ENCODE data around the gene PPP2R2B. TPM values are rescaled to one million over a fixed set of nuclear protein-coding genes. Genes with fewer than 3 reads are reported as not detected.

PPP2R2B gene
- total RNA-seq, 2 experiments from 2014 or later, result 1.0 to 1.1 TPM

DNA sequence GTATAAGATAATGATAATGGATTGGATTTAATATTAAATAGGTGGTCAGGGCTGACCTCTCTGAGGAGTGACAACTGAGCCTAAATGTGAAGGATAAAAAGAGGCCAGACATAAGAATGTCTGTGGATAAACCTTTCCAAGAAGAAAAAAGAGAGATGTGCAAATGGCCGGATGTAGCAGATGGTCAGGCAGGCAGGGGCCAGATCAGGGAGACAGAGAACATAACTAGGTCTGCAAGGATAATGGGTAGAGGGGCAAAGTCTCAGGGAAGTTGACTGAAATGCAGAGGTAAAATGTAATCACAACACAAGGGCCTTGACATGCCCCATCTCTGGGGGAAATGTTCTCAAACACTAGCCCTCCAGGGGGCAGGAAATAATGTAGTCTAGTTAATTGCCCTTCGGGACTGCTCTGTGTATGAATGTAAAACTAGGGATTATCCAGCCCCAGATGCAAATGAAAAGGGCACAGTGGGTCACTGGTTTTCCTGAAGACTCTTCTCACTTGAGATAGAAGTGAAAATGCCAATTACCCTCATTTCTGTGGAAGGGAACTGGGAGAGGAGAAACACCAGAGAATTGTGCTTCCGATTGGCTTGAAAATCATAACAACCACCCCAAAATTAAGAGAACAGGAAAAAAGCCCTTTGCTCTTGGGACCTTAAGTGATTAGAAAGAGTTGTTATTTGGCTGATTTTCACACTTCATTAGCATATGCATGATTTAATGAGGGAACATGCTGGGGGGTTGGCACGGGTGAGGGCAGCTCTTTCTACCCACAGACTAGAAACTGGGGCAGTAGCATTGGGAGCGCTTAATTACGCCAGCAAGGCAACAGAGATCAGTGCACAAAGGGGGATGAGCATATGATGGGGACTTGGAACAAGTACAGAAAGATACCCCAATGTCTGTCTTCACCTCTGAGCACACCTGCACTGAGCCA, 88.6 kb downstream of the PPP2R2B start:
- no peak overlapping the region for H3K27ac Mint-ChIP-seq
- peaks cover 7% of the 10 kb centered on the region for H3K4me1 Mint-ChIP-seq (ENCODE audit: low read depth)
- H3K36me3 Mint-ChIP-seq, result no peaks in the 10 kb centered on the region
- ChIA-PET POLR2A (no interaction called here), CTCF (no interaction called here)
- intact Hi-C loops (cut with micrococcal nuclease), result no loop called here
- no peaks in the 10 kb centered on the region for H3K9me3 Mint-ChIP-seq
- H3K4me3 Mint-ChIP-seq, result no peak overlapping the region
- H3K27me3 Mint-ChIP-seq, result no peaks in the 10 kb centered on the region
- no peak for DNase-seq

DNA sequence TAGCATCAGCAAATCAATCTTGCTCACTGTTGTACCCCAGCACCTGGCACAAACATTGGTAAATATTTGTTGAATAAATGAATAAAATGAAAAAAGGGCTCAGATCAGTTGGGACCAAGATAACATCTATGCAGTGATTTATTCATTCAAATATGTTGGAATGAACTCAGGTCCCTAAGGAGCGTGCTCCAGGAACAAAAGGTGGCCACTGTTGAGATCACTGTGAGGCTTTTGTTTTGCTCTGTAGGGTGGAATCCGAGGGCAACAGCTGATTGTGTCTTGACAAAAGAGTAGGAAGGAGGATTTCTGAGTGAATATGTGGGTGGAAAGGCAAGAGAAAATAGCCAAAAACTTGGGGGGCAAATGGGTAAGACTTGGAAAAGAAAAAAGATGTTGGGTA, 89.7 kb downstream of the PPP2R2B start:
- Mint-ChIP-seq H3K36me3 (no peaks in the 10 kb centered on the region), H3K27me3 (no peaks in the 10 kb centered on the region), H3K9me3 (no peaks in the 10 kb centered on the region), H3K4me1 (ENCODE audit: low read depth) (peaks cover under 1% of the 10 kb centered on the region), H3K4me3 (no peak overlapping the region), H3K27ac (no peak overlapping the region)
- intact Hi-C loops (cut with micrococcal nuclease), result no loop called here
- ChIA-PET CTCF (no interaction called here), POLR2A (no interaction called here)
- DNase-seq, result no peak

DNA sequence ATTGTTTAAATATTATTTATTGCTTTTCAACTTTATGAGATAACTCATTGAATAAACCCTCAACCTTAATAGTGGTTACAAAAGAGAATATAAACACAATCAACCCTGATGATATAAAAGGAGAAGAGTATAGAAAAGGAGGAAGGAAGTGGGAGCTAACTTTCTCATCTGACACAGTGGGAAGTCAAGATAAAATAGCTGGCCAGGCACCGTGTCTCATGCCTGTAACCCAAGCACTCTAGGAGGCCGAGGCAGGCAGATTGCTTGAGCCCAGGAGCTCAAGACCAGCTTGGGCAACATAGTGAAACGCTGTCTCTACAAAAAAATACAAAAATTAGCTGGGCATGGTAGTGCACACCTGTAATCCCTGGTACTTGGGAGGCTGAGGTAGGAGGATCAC, 93.5 kb downstream of the PPP2R2B start:
- no peak for DNase-seq
- no peak overlapping the region for H3K4me3 Mint-ChIP-seq
- no peaks in the 10 kb centered on the region for H3K27me3 Mint-ChIP-seq
- intact Hi-C loops (cut with micrococcal nuclease), result no loop called here
- CTCF ChIA-PET, result no interaction called here
- H3K9me3 Mint-ChIP-seq, result no peaks in the 10 kb centered on the region
- no peak overlapping the region for H3K27ac Mint-ChIP-seq
- POLR2A ChIA-PET, result no interaction called here
- no peaks in the 10 kb centered on the region for H3K4me1 Mint-ChIP-seq (ENCODE audit: low read depth)
- H3K36me3 Mint-ChIP-seq, result no peaks in the 10 kb centered on the region

DNA sequence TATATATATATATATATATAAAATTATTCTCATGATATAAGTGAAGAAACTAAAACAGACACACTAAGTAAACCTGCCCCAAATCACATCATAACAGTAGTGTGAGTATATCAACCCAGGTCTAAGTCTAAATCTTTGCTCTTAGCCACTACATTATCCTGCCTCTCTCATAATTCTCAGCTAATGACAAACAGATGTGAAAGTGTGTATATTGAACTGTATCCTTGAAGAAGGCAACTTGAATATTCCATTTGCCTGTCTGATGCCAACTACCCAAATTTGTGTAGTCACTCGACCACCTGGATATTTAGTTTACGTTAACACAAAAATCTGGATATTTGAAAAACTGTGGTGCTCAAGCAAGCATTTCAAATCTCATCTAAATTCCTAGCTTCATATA, 97.4 kb downstream of the PPP2R2B start:
- Mint-ChIP-seq H3K4me1 (ENCODE audit: low read depth) (no peaks in the 10 kb centered on the region), H3K36me3 (no peaks in the 10 kb centered on the region), H3K9me3 (no peaks in the 10 kb centered on the region), H3K4me3 (no peak overlapping the region), H3K27me3 (no peaks in the 10 kb centered on the region), H3K27ac (no peak overlapping the region)
- CTCF ChIA-PET, result no interaction called here
- DNase-seq, result no peak
- POLR2A ChIA-PET, result no interaction called here
- intact Hi-C loops (cut with micrococcal nuclease), result no loop called here

DNA sequence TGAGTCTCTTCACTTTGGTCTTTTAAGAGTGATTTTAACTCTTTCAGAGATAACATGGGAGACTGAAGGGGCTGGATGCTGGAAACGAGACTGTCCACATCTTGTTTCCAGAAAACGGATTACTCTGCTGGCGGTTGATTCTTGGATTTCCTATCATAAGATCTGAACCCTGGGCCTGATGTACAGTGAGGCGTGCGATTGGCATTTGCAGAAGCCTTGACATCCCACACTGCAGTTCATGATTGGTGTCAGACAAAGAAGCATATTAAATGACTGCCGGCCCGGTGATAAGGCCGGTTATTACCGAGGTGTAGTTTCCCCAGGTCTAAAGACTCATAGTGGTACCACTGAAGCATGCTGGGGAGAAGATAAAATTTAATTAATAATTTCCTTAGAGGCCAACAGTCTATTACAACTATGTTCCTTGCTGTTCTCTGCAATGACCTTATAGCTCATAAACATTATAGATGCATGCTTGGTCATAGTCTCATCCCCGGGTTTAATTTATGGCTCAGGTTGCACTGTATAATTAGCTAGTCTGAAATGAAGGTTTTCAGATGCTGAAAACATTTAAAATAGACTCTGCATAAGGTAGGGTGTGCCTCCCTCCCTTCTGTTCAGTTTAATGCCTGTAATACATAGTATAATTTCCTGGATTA, 99.2 kb downstream of the PPP2R2B start:
- H3K36me3 Mint-ChIP-seq, result no peaks in the 10 kb centered on the region
- no peak overlapping the region for H3K4me3 Mint-ChIP-seq
- H3K27me3 Mint-ChIP-seq, result no peaks in the 10 kb centered on the region
- intact Hi-C loops (cut with micrococcal nuclease), result no loop called here
- H3K27ac Mint-ChIP-seq, result no peak overlapping the region
- ChIA-PET POLR2A (no interaction called here), CTCF (no interaction called here)
- DNase-seq, result no peak
- H3K4me1 Mint-ChIP-seq (ENCODE audit: low read depth), result no peaks in the 10 kb centered on the region
- peaks cover 3% of the 10 kb centered on the region for H3K9me3 Mint-ChIP-seq

DNA sequence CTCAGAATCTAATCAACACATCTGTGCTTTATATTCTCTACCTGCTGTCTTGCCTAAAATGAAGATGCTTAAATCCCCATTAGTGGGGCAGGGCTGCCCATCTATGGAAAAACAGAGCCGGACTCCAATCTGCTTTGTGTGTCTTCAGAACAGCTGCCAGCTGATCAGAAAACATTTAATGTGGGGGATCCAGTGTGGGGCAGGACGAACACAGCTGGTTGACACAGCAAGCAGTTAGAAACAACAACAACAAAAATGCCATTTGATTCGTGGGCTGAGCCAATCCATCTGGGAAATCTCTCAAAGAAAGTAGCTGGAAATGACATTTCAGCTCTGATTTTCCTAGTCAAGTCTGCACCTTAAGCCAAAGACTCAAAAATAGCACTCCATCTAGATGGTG, 99.8 kb downstream of the PPP2R2B start:
- intact Hi-C loops (cut with micrococcal nuclease), result no loop called here
- Mint-ChIP-seq H3K27ac (no peak overlapping the region), H3K27me3 (no peaks in the 10 kb centered on the region), H3K36me3 (no peaks in the 10 kb centered on the region), H3K4me3 (no peak overlapping the region), H3K9me3 (peaks cover 5% of the 10 kb centered on the region), H3K4me1 (ENCODE audit: low read depth) (no peaks in the 10 kb centered on the region)
- DNase-seq, result no peak
- ChIA-PET POLR2A (no interaction called here), CTCF (no interaction called here)

DNA sequence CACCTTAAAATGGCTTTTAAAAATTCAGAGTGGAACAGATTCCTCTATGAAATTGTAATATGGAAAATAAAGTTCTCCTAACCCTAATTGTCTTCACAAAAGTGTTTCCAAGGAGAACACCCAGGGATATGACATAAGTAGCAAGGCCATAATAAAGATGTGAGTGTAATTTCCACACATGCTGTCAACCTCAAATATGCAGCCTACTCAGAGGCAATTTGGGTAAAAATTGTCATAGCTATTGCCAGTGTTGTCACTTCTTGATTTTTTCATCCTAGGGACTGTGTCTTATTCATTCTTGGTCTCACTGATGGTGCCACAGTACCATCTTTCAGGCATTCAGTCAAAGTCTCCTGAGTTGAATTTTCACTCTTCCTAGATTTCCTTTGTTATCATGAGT, 100.3 kb downstream of the PPP2R2B start:
- Mint-ChIP-seq H3K27me3 (no peaks in the 10 kb centered on the region), H3K9me3 (peaks cover 5% of the 10 kb centered on the region), H3K36me3 (no peaks in the 10 kb centered on the region), H3K4me1 (ENCODE audit: low read depth) (no peaks in the 10 kb centered on the region), H3K4me3 (no peak overlapping the region), H3K27ac (no peak overlapping the region)
- POLR2A ChIA-PET, result no interaction called here
- intact Hi-C loops (cut with micrococcal nuclease), result no loop called here
- CTCF ChIA-PET, result no interaction called here
- DNase-seq, result no peak

DNA sequence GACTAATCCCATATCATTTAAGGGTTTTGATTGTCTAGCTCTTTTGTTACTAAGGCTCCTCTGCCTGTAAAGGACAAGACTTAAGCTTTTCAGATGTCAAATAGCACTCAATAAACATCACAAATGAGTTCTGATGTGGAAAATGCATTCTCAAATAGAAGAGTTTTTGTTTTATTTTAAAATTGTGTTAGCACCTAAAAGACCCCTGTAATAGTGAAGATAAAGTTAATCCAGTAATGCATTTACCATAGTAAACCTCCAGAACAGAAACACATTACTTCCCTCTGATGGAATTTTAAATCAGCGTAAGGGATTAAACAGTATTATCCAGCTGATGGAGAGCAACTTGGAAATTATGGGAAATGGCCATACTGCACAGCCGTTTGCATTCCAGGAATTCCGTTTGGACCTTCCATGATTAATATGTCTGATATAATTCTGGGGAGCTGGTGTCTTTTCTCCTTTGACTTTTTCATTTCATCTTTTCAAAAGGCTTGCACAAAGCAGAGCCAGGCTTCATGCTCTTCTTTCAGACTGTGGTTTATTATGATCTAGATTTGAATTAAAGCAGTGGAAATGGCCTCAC, 105.6 kb downstream of the PPP2R2B start:
- Mint-ChIP-seq H3K4me1 (ENCODE audit: low read depth) (no peaks in the 10 kb centered on the region), H3K36me3 (no peaks in the 10 kb centered on the region), H3K9me3 (peaks cover 5% of the 10 kb centered on the region), H3K27me3 (no peaks in the 10 kb centered on the region), H3K27ac (no peak overlapping the region), H3K4me3 (no peak overlapping the region)
- ChIA-PET POLR2A (no interaction called here), CTCF (no interaction called here)
- no peak for DNase-seq
- intact Hi-C loops (cut with micrococcal nuclease), result no loop called here

DNA sequence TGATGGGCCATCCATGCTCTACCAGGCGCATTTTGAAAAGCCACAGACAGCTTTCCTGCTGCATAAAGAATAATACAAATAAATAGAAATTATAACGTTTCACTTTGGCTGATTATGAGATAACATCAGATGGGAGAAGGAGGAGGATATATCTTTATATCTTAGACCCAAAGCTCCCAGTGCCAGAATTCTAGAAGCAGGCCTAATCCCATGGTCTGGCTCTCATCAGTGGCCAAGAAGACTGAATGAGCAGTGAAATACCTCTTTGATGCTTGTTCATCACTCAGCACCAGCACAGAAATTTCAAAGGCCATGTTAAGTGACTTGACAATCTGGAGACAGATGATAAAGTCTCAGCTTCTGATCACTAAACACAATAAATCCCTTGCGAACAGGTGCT, 107.6 kb downstream of the PPP2R2B start:
- intact Hi-C loops (cut with micrococcal nuclease), result no loop called here
- no peaks in the 10 kb centered on the region for H3K4me1 Mint-ChIP-seq (ENCODE audit: low read depth)
- ChIA-PET POLR2A (no interaction called here), CTCF (interaction anchor here (0.6 kb wide), 1 partner anchor 418 kb away, joined by 3 read pairs; no protein-coding TSS in a partner anchor)
- no peaks in the 10 kb centered on the region for H3K36me3 Mint-ChIP-seq
- H3K4me3 Mint-ChIP-seq, result no peak overlapping the region
- no peak overlapping the region for H3K27ac Mint-ChIP-seq
- peaks cover 5% of the 10 kb centered on the region for H3K9me3 Mint-ChIP-seq
- DNase-seq, result no peak
- H3K27me3 Mint-ChIP-seq, result no peaks in the 10 kb centered on the region

DNA sequence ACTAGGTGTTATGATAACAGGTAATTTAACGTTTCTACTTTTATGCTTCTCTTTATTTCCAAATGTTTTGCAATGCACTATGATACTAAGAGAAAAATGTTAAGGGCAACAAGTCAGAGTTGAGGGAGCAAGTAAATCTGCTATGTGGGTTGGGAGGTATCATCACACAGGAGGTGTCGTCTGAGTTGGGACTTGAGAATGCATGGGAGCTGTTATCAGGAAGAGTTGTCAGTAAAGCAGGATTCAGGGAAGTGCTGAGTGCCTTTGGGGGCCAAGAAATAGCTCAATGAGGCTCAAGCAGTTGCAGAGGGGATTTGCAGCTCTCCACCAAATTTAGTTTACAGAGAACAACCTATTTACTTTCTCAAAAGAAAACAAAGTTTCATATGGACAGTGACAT, 108.0 kb downstream of the PPP2R2B start:
- CTCF ChIA-PET, result interaction anchor here (0.6 kb wide), 1 partner anchor 237 kb away, joined by 3 read pairs; no protein-coding TSS in a partner anchor
- intact Hi-C loops (cut with micrococcal nuclease), result no loop called here
- Mint-ChIP-seq H3K36me3 (no peaks in the 10 kb centered on the region), H3K9me3 (peaks cover 3% of the 10 kb centered on the region), H3K4me3 (no peak overlapping the region), H3K4me1 (ENCODE audit: low read depth) (peaks cover 2% of the 10 kb centered on the region), H3K27ac (no peak overlapping the region), H3K27me3 (no peaks in the 10 kb centered on the region)
- no peak for DNase-seq
- POLR2A ChIA-PET, result no interaction called here

DNA sequence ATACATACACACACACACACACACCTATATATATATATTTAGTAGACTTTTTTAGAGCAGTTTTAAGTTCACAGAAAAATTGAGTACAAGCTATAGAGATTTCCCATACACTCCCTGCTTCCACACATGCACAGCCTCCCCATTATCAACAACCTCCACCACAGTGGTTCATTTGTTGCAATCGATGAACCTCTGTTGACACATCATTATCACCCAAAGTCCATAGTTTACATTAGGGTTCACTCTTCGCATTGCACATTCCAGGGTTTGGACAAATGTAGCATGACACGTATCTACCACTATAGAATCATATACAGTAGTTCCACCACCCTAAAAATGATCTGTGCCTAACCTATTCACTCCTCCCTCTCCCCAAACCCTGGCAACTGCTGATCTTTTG, 111.0 kb downstream of the PPP2R2B start:
- Mint-ChIP-seq H3K27ac (no peak overlapping the region), H3K27me3 (no peaks in the 10 kb centered on the region), H3K36me3 (no peaks in the 10 kb centered on the region), H3K4me1 (ENCODE audit: low read depth) (peaks cover 5% of the 10 kb centered on the region), H3K9me3 (no peaks in the 10 kb centered on the region), H3K4me3 (no peak overlapping the region)
- no peak for DNase-seq
- CTCF ChIA-PET, result no interaction called here
- intact Hi-C loops (cut with micrococcal nuclease), result no loop called here
- POLR2A ChIA-PET, result no interaction called here

DNA sequence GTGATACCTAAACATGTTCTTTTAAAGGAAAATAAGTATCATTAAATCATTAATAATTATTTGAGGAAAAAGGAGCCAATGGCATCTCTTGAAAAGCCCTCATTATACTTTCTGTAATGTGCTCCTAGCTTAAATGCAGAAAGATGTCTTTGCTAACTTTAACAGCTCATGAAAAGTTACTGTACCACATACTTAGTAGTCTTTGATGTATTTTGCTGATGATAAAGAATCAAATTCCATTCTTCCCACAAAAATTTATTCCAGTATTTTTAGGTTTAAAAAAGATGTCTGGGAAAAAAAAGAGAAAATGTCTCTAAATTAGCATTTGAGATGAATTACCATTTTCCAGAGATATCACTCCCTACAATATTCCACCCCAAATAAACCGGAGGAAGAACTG, 112.5 kb downstream of the PPP2R2B start:
- ChIA-PET CTCF (no interaction called here), POLR2A (no interaction called here)
- DNase-seq, result no peak
- intact Hi-C loops (cut with micrococcal nuclease), result no loop called here
- no peaks in the 10 kb centered on the region for H3K36me3 Mint-ChIP-seq
- no peak overlapping the region for H3K4me3 Mint-ChIP-seq
- no peaks in the 10 kb centered on the region for H3K9me3 Mint-ChIP-seq
- no peaks in the 10 kb centered on the region for H3K27me3 Mint-ChIP-seq
- no peak overlapping the region for H3K27ac Mint-ChIP-seq
- peaks cover 5% of the 10 kb centered on the region for H3K4me1 Mint-ChIP-seq (ENCODE audit: low read depth)
